Measurements from ENCODE around the gene SLC26A2. TPM values are rescaled to one million over a fixed set of nuclear protein-coding genes. Genes with fewer than 3 reads are reported as not detected.

Gene SLC26A2
- total RNA-seq: 8.8 and 13.7 TPM in 2 replicates

DNA sequence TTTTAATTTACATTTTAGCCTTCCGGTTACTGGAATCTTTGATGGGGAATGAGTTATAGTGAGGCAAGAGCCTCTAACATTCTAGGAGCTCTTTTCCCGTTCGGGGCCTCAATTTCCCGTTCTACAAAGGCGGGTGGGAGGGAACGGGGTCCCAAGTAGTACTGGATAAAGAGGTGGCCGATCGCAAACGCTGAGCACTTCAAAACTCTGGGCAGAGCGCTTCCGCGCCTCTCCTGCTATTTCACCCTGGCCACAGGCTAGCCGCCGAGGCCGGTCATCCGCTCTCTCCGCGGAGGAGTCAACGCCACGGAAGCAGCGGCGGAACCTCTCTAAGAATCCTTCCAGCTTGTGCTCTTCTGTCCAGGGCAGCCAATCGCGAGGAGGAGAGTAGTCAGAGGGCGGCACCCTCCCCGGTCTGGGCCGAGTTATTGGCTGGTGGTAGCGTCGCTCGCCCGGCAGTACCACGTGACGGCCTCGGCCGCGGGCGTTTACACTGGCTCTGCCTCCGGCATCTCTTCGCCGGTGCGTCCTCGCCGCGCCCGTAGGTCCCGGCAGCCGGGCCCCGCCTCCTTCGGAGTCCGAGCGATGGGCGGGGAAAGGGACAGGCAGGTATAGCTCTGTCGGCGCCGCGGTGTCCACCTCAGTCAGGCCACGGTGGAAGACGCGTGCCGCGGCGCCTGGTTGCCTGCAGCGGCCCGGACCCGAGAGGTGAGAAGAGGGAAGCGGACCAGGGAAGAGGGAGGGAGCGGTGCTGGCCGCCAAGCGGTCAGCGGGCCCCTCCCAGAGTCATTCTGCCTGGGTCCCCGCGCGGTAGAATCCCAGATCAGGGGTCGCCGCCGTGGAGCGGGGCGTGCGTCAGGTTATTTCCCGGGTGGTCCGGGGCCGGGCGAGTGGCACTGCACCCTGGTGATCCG, at the start of gene SLC26A2:
Gene SLC26A2 (plus strand): TSS at position 487 of the 914 bp plus-strand sequence. CDS start 16,895 bp downstream, outside the sequence.

GRCh38 chr5:149944666-149945065, 15.9 kb upstream of the SLC26A2 start, which contains the start of gene PDE6A:
PDE6A (minus strand) TSS chr5:149944793; CDS start chr5:149944673, 120 bp downstream.

DNA sequence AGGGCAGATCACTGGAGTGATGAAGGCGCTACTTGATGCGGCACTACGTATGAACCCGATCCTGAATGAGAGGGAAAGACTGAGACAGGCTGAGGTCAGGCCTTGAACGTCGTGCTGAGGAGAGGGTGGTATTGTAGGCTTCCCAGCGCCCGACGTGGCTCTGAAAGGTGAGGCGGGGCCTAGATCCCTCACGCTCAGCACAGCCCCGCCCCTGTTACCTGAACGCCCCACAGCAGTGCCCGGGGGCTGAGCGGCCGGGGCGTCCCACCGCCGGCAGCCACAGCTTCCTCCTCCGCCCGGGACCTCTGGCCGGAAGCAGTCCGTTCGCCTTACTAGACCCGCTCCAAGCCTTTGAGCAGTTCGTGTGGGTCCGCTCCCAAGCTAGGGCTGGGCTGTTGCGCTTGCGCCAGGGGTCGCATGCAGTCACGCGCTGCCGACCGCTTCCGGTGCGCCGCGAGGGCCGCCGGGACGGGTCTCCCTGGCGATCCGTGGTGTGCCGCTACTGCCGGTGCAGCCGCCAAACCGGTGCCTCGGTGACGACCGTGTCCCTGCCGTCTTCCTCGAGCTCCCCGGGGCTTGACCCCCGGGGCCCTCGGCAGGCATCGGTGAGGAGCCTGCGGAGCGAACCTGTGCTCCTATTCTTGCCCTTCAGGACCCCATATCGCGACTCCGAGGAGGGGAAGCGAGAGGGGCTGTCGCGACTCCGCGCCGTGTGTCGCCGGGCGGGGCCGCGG, 39.9 kb downstream of the SLC26A2 start, which contains the start of the genes HMGXB3 and TIGD6:
Gene HMGXB3 (plus strand): TSS at position 484 of the 734 bp plus-strand sequence. CDS start 4,114 bp downstream, outside the sequence.
Gene TIGD6 (minus strand): TSS at position 399 of the 734 bp plus-strand sequence. CDS start 4,306 bp downstream, outside the sequence.

Small RNA genes lying within 50 kb of the gene (small RNA-seq; reads per million reads assigned to genes)
- gene RF00019: not detected

Other genes with a start within 250 kb of the SLC26A2 start
- 2.2 and 4.7 TPM in 2 replicates for gene PPARGC1B, start 230.4 kb upstream of the SLC26A2 start, total RNA-seq
- gene PDE6A, start 16.0 kb upstream of the SLC26A2 start, total RNA-seq: not detected in 2 replicates
- 6.2 and 6.3 TPM in 2 replicates for gene TIGD6, start 39.9 kb downstream of the SLC26A2 start, total RNA-seq
- gene HMGXB3, start 40.0 kb downstream of the SLC26A2 start, total RNA-seq: 32.7 and 46.3 TPM in 2 replicates
- not detected in 2 replicates for gene CSF1R, start 125.8 kb downstream of the SLC26A2 start, total RNA-seq
- 253 and 297 TPM in 2 replicates for gene PDGFRB, start 195.1 kb downstream of the SLC26A2 start, total RNA-seq
- not detected in 2 replicates for gene CDX1, start 206.0 kb downstream of the SLC26A2 start, total RNA-seq
- gene SLC6A7, start 229.3 kb downstream of the SLC26A2 start, total RNA-seq: not detected in 2 replicates